ENCODE data around the gene PYY.

- TF ChIP-seq CTCF (IDR thresholded peaks at IDR 0.05): peak; percentile 17
- no peak for TF ChIP-seq EZH2 (IDR thresholded peaks at IDR 0.05)
- TF ChIP-seq EZH2phosphoT487 (IDR thresholded peaks at IDR 0.05): no peak
Measured at GRCh38 chr17:43907425-43907981, 46.2 kb downstream of the PYY start, which contains the start of gene MPP2.

Measured in neural progenitor cell (in vitro differentiated cells).